G401.6 (cell line): Measurements from ENCODE around the gene BMAL1.
"Not testable (repeated sequence)": the region's sequence is repeated elsewhere in the genome, so short reads cannot be mapped to it uniquely, and the experiment has no call there.

Experiments used
- FAIRE-seq: peaks from 2 replicates; lab custom pipeline; 2012; peaks lifted over from hg19 to GRCh38; lab: Jason Lieb, UNC

Gene BMAL1

GRCh38 chr11:13382751-13383150, 105.2 kb downstream of the BMAL1 start:
- FAIRE-seq, result no peak

DNA sequence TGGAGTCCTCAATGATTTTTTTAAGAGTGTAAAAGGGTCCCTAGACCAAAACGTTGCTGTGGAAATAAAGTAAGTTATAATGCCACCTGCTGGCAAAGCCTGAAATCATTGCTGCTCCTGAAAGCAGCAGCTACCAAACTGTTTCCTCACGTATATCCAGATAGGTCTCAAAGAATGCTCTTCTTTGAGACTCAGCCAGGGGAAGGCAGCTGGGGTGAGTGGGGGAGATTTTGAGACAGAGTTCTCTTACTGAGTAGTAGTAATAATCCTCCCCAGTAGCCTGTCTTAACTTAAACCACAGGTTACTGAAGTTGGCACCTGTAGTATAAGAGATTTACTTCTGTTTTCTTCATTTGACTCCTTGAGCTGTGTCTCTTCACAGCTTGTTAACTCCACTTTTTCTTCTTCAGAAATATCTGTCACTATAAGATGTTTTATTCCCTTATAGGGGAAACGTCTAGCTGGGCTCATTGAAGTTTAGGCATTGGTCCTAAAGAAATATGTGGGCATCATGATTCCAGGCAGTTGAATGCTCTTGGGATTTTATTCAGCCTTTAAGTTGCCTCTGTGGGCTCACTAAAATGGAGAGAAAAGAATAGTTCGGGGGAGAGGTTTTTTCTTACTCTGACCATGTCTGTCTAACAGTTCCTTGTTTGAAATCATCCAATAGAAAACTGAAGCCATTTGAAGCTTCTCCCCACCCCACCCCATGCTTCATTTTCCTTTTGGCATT, 107.5 kb downstream of the BMAL1 start:
- peak; percentile 89 for FAIRE-seq

DNA sequence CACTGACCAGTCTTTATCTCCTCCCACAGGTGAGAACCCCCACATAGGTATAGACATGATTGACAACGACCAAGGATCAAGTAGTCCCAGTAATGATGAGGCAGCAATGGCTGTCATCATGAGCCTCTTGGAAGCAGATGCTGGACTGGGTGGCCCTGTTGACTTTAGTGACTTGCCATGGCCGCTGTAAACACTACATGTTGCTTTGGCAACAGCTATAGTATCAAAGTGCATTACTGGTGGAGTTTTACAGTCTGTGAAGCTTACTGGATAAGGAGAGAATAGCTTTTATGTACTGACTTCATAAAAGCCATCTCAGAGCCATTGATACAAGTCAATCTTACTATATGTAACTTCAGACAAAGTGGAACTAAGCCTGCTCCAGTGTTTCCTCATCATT, 109.0 kb downstream of the BMAL1 start:
- FAIRE-seq, result no peak

DNA sequence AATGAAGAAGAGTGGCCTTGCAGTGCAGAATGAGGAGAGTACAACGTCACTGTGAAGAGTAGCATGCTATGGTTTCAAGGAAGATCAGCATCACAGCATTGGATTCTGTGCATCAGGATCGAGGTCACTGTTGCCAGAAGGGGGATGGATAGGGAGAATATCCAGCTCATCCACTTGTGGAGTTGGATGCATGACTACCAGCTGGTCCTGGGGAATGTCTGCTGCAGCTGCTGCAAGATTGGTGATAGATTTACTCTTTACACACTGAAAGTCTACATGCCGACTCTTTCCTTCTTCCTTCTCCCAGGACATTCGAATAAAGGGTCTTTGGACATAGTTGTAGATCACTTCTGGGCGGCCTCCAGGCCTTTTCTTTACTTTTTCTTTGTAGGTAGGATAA, 111.2 kb downstream of the BMAL1 start:
- no peak for FAIRE-seq

GRCh38 chr11:13391217-13391616, 113.6 kb downstream of the BMAL1 start:
- no peak for FAIRE-seq

DNA sequence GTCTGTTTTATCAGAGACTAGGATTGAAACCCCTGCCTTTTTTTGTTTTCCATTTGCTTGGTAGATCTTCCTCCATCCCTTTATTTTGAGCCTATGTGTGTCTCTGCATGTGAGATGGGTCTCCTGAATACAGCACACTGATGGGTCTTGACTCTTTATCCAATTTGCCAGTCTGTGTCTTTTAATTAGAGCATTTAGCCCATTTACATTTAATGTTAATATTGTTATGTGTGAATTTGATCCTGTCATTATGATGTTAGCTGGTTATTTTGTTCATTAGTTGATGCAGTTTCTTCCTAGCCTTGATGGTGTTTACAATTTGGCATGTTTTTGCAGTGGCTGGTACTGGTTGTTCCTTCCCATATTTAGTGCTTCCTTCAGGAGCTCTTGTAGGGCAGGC, 120.7 kb downstream of the BMAL1 start:
- FAIRE-seq, result not testable (repeated sequence)

GRCh38 chr11:13405220-13405619, 127.6 kb downstream of the BMAL1 start:
- peak; percentile 13 for FAIRE-seq

GRCh38 chr11:13415201-13415600, 137.6 kb downstream of the BMAL1 start:
- FAIRE-seq, result no peak

DNA sequence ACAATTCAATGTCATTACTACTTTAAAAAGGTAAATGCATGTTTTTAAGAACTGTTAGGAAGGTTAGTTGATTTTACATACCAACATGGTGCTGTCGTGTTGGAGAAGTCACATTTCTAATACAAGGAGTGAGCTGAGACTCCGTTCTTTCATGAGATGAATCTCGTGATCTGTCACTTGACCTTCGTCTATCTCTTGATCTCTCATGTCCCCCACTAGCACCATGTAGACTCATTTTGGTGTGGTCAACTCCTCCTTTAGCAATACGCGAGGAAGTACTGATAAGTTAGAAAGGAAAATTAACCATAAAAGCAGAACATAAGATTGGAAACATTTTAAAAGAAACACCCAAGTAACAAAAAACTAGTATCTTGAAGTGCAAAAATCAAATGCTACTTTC, 144.0 kb downstream of the BMAL1 start:
- no peak for FAIRE-seq

DNA sequence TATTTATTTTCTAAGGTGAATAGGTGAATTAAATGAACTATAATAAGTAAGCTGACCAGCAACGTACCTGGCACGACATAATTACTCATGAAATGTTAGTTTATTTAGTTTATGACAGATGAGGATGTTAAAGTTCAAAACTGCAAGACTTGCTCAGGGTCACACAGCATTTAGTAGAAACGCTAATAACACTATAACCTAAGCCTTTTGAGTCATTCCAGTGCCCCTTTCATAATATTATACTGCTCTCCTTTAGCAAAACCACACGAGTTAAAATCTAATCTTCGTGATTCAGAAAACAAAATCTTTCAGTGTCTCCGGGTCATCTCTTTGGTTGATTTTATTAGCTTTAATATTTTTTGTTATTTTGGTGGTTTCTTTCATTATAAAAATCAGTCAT, 145.8 kb downstream of the BMAL1 start:
- no peak for FAIRE-seq

GRCh38 chr11:13427440-13427839, 149.8 kb downstream of the BMAL1 start:
- FAIRE-seq, result peak; percentile 19

DNA sequence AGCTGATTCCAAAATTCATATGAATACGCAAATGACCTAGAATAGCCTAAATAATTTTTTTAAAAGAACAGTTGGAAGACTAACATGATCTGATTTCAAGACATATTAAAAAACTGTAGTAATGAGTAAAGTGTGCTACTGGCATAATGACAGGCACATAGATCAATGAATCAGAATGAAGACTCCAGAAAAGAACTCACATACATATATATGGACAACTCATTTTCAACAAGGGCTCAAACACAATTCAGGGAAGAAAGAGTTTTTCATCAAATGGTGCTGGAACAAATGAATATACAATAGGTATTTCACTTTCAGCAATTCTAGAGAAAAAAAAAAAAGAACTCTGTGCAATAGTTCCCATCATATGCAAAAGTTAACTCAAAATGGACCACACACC, 151.7 kb downstream of the BMAL1 start:
- FAIRE-seq, result no peak

DNA sequence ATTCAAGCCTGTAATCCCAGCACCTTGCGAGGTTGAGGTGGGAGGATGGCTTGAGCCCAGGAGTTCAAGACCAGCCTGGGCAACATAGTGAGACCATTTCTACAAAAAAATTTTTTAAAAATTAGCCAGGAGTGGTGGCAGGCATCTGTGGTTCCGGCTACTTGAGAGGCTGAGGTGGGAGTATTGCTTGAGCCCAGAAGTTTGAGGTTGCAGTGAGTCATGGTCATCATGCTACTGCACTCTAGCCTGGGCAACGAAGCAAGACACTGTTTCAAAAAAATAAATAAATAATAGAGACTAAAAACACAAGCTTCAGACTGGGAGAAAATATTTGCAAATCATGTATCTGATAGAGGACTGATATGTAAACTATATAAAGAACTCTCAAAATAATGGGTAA, 152.2 kb downstream of the BMAL1 start:
- FAIRE-seq, result no peak

GRCh38 chr11:13433437-13433836, 155.8 kb downstream of the BMAL1 start:
- no peak for FAIRE-seq

GRCh38 chr11:13434247-13435205, 156.9 kb downstream of the BMAL1 start:
- no peak for FAIRE-seq

GRCh38 chr11:13436836-13437235, 159.2 kb downstream of the BMAL1 start:
- not testable (repeated sequence) for FAIRE-seq
